Dendritic cell treated with granulocyte-macrophage colony-stimulating factor and Interleukin-4, amounts not matched to agents 40 ng/mL and 50 ng/mL, for 4 days (primary cell): ENCODE data around the gene PTPRD.
"Not testable (repeated sequence)": the region's sequence is repeated elsewhere in the genome, so short reads cannot be mapped to it uniquely, and the experiment has no call there.

Experiments
- H3K27ac Mint-ChIP-seq: one replicate; pipeline ENCODE4 v1.8.0; 2022; ENCODE audit warnings: mild to moderate bottlenecking, mixed read lengths
- H3K27me3 Mint-ChIP-seq: one replicate; pipeline ENCODE4 v1.8.0; 2022; ENCODE audit warnings: mild to moderate bottlenecking, mixed read lengths
- H3K36me3 Mint-ChIP-seq: one replicate; pipeline ENCODE4 v1.8.0; 2022; ENCODE audit warnings: low read depth, mixed read lengths
- H3K4me1 Mint-ChIP-seq: one replicate; pipeline ENCODE4 v1.8.0; 2022; ENCODE audit warnings: low read depth, mixed read lengths
- H3K4me3 Mint-ChIP-seq: one replicate; pipeline ENCODE4 v1.8.0; 2022; ENCODE audit warnings: mild to moderate bottlenecking, moderate library complexity, mixed read lengths
- H3K9me3 Mint-ChIP-seq: one replicate; pipeline ENCODE4 v1.8.0; 2022; ENCODE audit warnings: mixed read lengths
- intact Hi-C: fragments of 100-400 bp; cut with micrococcal nuclease; formaldehyde crosslinking; loops from one replicate; pipeline ENCODE4 v1.15.0; 2022

The PTPRD gene

DNA sequence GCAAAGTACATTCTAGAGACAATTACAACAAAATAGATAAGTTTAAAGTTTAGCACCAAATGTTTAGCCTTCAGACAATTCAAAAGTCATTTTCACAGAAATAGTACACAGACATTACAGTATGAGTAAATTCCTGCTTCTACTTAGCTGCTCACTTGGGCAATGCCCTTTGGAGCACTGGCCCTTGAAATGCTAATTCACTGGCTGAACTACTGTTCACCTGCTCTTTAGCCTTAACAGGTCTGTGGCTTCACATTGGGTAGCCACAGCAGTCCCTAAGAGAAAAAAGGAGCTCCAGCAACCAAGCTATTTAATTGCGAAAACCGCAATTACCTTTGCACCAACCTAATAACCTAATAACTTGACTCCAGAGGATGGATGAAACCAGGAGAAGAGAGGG is 1897.0 kb downstream of the PTPRD start:
- H3K4me1 Mint-ChIP-seq = no peaks in the 10 kb centered on the region
- no peaks in the 10 kb centered on the region for H3K36me3 Mint-ChIP-seq
- H3K27me3 Mint-ChIP-seq = no peaks in the 10 kb centered on the region
- intact Hi-C loops = no loop called here
- no peak overlapping the region for H3K4me3 Mint-ChIP-seq
- H3K9me3 Mint-ChIP-seq = peaks cover 13% of the 10 kb centered on the region
- no peak overlapping the region for H3K27ac Mint-ChIP-seq

GRCh38 chr9:8713811-8714165 is 1899.0 kb downstream of the PTPRD start:
- no peak overlapping the region for H3K27ac Mint-ChIP-seq
- intact Hi-C loops = no loop called here
- H3K4me1 Mint-ChIP-seq = no peaks in the 10 kb centered on the region
- peaks cover 13% of the 10 kb centered on the region for H3K9me3 Mint-ChIP-seq
- no peaks in the 10 kb centered on the region for H3K27me3 Mint-ChIP-seq
- no peak overlapping the region for H3K4me3 Mint-ChIP-seq
- no peaks in the 10 kb centered on the region for H3K36me3 Mint-ChIP-seq

DNA sequence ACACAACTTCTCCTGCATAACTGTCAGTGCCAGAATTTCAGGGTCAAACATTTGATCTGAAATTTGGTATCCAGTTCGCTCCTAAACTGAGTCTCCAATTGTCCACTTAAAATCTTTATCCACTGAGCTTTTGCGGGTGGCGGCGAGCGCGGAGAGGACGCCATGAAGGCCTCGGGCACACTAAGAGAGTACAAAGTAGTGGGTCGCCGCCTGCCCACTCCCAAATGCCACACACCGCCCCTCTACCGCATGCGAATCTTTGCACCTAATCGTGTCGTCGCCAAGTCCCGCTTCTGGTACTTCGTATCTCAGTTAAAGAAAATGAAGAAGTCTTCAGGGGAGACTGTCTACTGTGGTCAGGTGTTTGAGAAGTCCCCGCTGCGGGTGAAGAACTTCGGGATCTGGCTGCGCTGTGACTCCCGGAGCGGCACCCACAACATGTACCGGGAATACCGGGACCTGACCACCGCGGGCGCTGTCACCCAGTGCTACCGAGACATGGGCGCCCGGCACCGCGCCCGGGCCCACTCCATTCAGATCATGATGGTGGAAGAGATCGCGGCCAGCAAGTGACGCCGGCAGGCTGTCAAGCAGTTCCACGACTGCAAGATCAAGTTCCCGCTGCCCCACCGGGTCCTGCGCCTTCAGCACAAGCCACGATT is 1899.5 kb downstream of the PTPRD start:
- Mint-ChIP-seq H3K4me3 (no peak overlapping the region), H3K4me1 (no peaks in the 10 kb centered on the region), H3K27me3 (no peaks in the 10 kb centered on the region), H3K27ac (no peak overlapping the region), H3K36me3 (no peaks in the 10 kb centered on the region), H3K9me3 (peaks cover 13% of the 10 kb centered on the region)
- intact Hi-C loops = no loop called here

DNA sequence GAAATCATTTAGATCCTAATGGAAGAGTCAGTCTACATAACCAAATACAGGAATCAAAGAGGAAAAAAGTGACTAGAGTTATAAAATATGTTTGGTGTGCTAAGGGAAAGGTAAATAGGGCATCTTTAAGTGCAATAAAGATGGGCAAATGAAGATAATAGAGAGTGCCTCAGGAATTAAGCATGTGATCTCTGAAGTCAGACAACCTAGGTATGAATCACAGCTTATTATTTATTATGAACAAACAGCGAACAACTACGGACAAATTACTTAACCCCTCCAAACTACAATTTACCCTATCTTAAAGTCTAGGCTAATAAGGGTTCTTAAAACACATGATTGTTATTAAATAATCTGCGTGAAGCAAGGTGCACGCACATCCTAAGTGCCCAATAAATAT is 1903.1 kb downstream of the PTPRD start:
- H3K27ac Mint-ChIP-seq = no peak overlapping the region
- peaks cover 13% of the 10 kb centered on the region for H3K9me3 Mint-ChIP-seq
- H3K4me1 Mint-ChIP-seq = no peaks in the 10 kb centered on the region
- H3K36me3 Mint-ChIP-seq = no peaks in the 10 kb centered on the region
- no peaks in the 10 kb centered on the region for H3K27me3 Mint-ChIP-seq
- no peak overlapping the region for H3K4me3 Mint-ChIP-seq
- intact Hi-C loops = no loop called here

DNA sequence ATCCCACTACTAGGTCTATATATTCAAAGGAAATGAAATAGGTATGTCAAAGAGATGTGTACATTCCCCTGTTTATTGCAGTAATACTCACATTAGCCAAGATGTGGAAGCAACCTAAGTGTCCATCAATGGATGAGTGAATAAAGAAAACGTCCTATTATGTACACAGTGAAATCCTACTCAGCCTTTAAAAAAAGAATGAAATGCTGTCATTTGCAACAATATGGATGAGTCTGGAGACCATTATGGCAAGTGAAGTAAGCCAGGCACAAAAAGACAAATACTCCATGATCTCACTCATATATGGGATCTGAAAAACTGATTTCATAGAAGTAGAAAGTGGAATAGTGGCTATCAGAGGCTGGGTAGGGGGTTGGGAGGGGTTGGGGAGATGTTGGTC is 1904.1 kb downstream of the PTPRD start:
- no peak overlapping the region for H3K4me3 Mint-ChIP-seq
- no peaks in the 10 kb centered on the region for H3K4me1 Mint-ChIP-seq
- no peak overlapping the region for H3K27ac Mint-ChIP-seq
- intact Hi-C loops = no loop called here
- peaks cover 8% of the 10 kb centered on the region for H3K9me3 Mint-ChIP-seq
- H3K36me3 Mint-ChIP-seq = no peaks in the 10 kb centered on the region
- H3K27me3 Mint-ChIP-seq = no peaks in the 10 kb centered on the region

GRCh38 chr9:8706998-8707397 is 1905.8 kb downstream of the PTPRD start:
- Mint-ChIP-seq H3K4me1 (no peaks in the 10 kb centered on the region), H3K4me3 (no peak overlapping the region), H3K36me3 (no peaks in the 10 kb centered on the region), H3K27me3 (no peaks in the 10 kb centered on the region), H3K9me3 (no peaks in the 10 kb centered on the region), H3K27ac (no peak overlapping the region)
- intact Hi-C loops = no loop called here

GRCh38 chr9:8706531-8706930 is 1906.3 kb downstream of the PTPRD start:
- no peaks in the 10 kb centered on the region for H3K9me3 Mint-ChIP-seq
- no peaks in the 10 kb centered on the region for H3K4me1 Mint-ChIP-seq
- no peak overlapping the region for H3K4me3 Mint-ChIP-seq
- intact Hi-C loops = no loop called here
- H3K27me3 Mint-ChIP-seq = no peaks in the 10 kb centered on the region
- no peak overlapping the region for H3K27ac Mint-ChIP-seq
- H3K36me3 Mint-ChIP-seq = no peaks in the 10 kb centered on the region

- Mint-ChIP-seq H3K4me3 (no peak overlapping the region), H3K36me3 (no peaks in the 10 kb centered on the region), H3K27me3 (no peaks in the 10 kb centered on the region), H3K27ac (no peak overlapping the region), H3K9me3 (no peaks in the 10 kb centered on the region), H3K4me1 (no peaks in the 10 kb centered on the region)
- intact Hi-C loops = no loop called here
Measured at GRCh38 chr9:8705861-8706260, 1906.9 kb downstream of the PTPRD start.

- Mint-ChIP-seq H3K4me1 (no peaks in the 10 kb centered on the region), H3K27me3 (no peaks in the 10 kb centered on the region), H3K36me3 (no peaks in the 10 kb centered on the region), H3K4me3 (no peak overlapping the region), H3K9me3 (no peaks in the 10 kb centered on the region), H3K27ac (no peak overlapping the region)
- intact Hi-C loops = no loop called here
Measured at GRCh38 chr9:8703904-8704303, 1908.9 kb downstream of the PTPRD start.

GRCh38 chr9:8701904-8702303 is 1910.9 kb downstream of the PTPRD start:
- Mint-ChIP-seq H3K27me3 (no peaks in the 10 kb centered on the region), H3K4me3 (no peak overlapping the region), H3K9me3 (no peaks in the 10 kb centered on the region), H3K27ac (no peak overlapping the region), H3K36me3 (no peaks in the 10 kb centered on the region), H3K4me1 (no peaks in the 10 kb centered on the region)
- intact Hi-C loops = no loop called here

GRCh38 chr9:8697565-8697964 is 1915.2 kb downstream of the PTPRD start:
- H3K27me3 Mint-ChIP-seq, H3K9me3 Mint-ChIP-seq, H3K4me1 Mint-ChIP-seq, intact Hi-C loops, H3K27ac Mint-ChIP-seq, H3K36me3 Mint-ChIP-seq, H3K4me3 Mint-ChIP-seq: not testable (repeated sequence)

DNA sequence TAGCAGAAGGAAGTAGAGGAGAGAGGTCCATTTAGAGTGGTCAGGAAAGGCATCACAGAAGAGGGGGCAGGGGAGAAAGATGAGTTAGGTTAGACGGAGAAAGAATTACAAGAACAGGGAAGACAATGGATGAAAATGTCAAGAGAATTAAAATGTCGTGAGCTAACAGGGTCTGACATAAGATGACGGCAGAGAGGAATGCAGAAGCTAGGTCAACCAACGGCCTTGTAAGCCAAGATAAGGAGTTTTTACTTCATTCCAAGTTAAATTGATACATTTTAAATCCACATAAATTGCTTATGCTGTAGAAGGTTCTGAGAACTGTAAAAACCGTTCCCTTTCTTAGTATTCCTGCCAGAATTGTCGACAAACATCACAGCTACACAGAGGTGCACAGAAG is 1916.3 kb downstream of the PTPRD start:
- no peaks in the 10 kb centered on the region for H3K4me1 Mint-ChIP-seq

DNA sequence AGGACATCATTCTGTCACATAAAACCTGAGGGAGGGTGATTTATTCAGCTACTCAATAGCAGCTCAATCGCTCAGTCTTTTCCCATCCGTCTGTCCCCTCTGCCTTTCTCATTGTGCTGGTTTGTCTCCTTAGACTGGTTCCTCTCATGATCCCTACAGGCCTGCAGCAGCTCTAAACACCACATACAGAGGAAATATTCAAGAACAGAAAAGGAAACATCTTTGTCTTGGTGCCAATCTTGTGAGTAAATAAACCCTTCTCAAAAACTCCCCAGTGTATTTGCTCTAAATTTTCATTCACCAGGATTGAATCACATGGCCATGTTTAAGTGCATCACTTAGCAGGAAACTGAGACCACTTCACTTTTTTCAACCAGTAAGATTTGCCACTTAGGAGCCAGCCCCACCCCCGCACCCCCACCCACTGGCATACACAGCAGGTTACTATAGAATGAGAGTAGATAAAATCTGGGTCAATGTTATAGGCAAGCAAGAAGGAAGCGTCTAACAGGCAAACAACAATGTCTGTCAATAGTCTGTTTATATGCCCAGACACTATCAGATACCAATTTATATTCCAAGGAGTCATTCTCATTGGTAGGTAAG is 1917.7 kb downstream of the PTPRD start:
- H3K27me3 Mint-ChIP-seq = no peaks in the 10 kb centered on the region
- H3K4me1 Mint-ChIP-seq = no peaks in the 10 kb centered on the region
- H3K4me3 Mint-ChIP-seq = no peak overlapping the region
- H3K36me3 Mint-ChIP-seq = no peaks in the 10 kb centered on the region
- H3K27ac Mint-ChIP-seq = no peak overlapping the region
- intact Hi-C loops = no loop called here
- H3K9me3 Mint-ChIP-seq = no peaks in the 10 kb centered on the region

More for the DNA sequence above, 1916.3 kb downstream of the PTPRD start:
- intact Hi-C loops = no loop called here
- H3K9me3 Mint-ChIP-seq = no peaks in the 10 kb centered on the region
- no peak overlapping the region for H3K4me3 Mint-ChIP-seq
- no peak overlapping the region for H3K27ac Mint-ChIP-seq
- H3K36me3 Mint-ChIP-seq = no peaks in the 10 kb centered on the region
- H3K27me3 Mint-ChIP-seq = no peaks in the 10 kb centered on the region

DNA sequence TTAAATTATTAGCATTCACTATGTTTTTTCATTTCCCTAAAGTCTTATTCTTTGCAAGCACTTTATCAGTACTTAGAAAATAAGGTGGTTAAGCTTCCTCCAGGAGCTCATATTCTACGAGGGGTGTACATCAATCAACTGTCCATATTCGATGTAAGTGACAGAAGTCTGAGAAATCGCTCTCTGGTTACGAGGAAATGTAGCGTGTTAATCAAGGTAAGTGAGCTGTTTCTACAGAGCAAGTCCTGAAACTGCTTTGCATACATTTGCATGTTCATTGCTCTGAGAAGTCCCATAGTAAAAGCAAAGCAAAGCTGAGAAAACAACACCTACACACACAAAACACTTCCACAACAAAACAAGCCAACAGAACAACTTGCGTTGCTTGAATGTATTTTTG is 1919.3 kb downstream of the PTPRD start:
- H3K36me3 Mint-ChIP-seq = no peaks in the 10 kb centered on the region
- H3K27me3 Mint-ChIP-seq = no peaks in the 10 kb centered on the region
- intact Hi-C loops = no loop called here
- H3K27ac Mint-ChIP-seq = no peak overlapping the region
- H3K9me3 Mint-ChIP-seq = peaks cover 9% of the 10 kb centered on the region
- H3K4me1 Mint-ChIP-seq = no peaks in the 10 kb centered on the region
- no peak overlapping the region for H3K4me3 Mint-ChIP-seq

- no peak overlapping the region for H3K4me3 Mint-ChIP-seq
- H3K36me3 Mint-ChIP-seq = no peaks in the 10 kb centered on the region
- no peaks in the 10 kb centered on the region for H3K27me3 Mint-ChIP-seq
- intact Hi-C loops = no loop called here
- H3K27ac Mint-ChIP-seq = no peak overlapping the region
- no peaks in the 10 kb centered on the region for H3K4me1 Mint-ChIP-seq
- H3K9me3 Mint-ChIP-seq = peaks cover 9% of the 10 kb centered on the region
Measured at GRCh38 chr9:8686516-8686915, 1926.3 kb downstream of the PTPRD start.
